HG03520 (cell line): Measurements from ENCODE around the gene IRF9.

Source experiments
- ATAC-seq: cut with Tn5 transposase; IDR thresholded peaks from one replicate; pipeline ENCODE4 v1.9.1; 2021; ENCODE audit warnings: mild to moderate bottlenecking, moderate library complexity; ENCODE audit not compliant: unreplicated experiment

IRF9 gene

GRCh38 chr14:24160850-24161804 lies at the start of gene IRF9:
Gene IRF9, plus strand, starts transcription at chr14:24161265. Its CDS starts 880 bp downstream, at chr14:24162145.
- ATAC-seq = peak; percentile 72

GRCh38 chr14:24113379-24113800 lies 47.7 kb upstream of the IRF9 start:
- no peak for ATAC-seq

GRCh38 chr14:24113801-24114531 lies 47.1 kb upstream of the IRF9 start:
- ATAC-seq = peak; percentile 18

DNA sequence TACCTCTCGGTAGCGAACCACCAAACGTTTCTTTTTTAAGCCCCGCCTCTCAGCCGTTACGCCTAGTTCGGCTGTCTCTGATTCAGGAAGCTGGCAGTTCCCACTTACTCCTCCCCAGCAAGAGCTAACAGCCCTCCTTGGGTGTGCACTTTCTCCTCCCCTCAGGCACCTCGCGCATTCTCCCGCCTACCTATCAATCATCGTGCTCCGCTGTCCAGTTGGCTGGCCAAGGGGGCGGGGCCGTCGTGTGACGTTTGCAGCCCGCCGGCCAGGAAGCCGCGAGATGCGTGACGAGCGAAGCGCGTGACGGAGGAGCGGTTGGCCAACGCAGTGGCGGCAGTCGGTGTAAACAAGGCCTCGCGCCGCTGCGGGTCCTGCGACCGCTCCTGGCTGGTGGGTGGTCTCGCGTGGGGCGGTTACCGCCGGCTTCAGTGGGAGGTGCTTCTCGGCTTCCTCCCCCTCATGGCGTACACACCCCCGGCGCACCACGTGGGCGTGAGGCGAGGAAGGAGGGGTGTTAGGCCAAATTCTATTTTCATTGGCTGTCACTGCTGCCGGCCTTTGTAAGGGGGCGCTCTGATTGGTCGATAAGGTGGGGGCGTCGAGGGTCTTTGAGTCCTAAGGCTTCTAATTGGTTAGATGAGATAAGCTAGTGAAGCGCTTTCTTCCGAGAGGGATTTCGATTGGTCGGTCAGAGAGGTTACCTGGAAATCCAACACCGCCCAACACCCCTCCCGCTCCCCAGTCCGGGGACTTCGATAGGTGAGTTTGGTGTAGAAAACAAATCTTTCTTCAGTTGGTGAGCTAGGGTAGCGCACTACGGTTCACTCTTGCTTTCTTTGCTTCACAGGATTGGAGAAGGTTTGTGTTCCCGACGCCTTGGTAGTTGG lies 46.3 kb upstream of the IRF9 start, which contains the start of the genes DCAF11 and NRL:
Gene DCAF11 (plus strand): TSS at position 246 of the 890 bp plus-strand sequence. CDS start 818 bp downstream, outside the sequence.
Gene NRL (minus strand): TSS at position 418 of the 890 bp plus-strand sequence. CDS start 32,101 bp downstream, outside the sequence.
- ATAC-seq = peak; percentile 78

DNA sequence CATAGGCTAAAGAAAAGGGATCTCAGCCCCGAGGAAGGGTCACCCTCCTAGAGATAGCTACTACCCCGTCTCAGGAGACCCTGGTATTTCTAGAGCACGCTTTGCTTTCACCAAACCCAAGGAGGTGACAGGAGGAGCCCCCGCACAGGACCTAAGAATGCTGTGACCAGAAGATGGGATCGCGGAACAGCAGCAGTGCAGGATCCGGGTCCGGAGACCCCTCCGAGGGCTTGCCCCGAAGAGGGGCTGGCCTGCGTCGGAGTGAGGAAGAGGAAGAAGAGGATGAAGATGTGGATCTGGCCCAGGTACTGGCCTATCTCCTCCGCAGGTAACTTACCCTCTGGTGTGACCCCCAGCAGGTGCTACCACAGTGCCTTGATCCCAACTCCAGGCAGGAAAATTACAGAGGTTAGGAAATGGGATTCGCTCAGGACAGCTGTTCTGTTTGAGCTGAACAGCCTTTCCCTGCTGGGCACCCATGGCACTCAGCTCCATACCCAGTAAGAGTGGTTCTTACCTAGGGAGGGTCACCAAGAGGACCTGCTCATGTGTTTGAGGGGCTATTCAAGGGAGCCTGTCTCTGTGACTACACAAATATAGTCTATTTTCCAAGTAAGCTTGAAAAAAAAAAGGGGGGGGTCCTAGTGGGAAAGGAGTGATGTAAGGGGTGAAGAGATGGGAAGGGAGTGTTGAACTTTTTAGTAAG lies 45.5 kb upstream of the IRF9 start:
- no peak for ATAC-seq

DNA sequence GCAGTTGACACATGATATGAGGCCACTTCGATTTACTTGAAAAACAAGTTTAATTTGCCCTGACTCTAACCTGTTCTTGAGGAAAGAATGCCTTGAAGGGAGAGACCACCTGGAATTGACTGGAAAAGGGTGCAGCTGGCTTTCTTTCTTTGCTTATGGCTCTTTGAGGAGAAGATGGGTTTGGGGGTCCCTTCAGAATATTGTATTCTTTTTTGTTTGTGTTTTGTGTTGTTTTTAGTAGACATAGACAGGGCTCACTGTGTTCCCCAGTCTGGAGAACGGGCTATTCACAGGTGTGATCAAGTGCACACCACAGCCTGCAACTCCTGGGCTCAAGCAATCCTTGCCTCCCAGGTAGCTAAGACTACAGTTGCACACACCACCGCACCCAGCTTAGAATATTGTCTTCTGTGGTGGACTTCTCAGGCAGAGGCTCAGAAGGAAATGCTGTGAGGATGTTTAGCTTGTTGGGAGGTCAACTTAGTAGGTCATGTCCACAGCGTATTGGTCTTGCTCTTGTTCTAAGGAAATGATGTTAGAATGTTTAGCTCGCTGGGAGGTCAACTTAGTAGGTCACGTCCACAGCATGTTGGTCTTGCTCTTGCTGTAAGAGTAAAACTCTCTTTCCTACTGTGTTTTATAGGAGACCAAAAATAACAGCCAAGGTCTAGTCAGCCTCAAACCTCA lies 44.8 kb upstream of the IRF9 start:
- no peak for ATAC-seq

DNA sequence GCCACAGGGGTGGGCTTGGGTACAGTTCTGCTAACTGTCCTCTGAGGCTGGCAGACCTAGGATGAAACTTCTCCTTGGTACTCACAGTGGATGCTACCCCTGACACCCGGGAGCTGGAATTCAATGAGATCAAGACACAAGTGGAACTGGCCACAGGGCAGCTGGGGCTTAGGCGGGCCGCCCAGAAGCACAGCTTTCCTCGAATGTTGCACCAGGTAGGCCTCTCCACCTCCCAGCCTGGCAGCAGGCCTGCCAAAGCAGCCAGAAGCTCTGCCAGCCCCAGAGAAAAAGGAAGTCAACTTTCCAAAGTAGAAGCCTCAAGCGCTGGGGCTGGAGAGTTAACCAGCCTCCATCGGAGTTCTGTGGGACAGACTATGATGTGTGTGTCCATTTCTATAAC lies 43.9 kb upstream of the IRF9 start:
- ATAC-seq = no peak

GRCh38 chr14:24119691-24120090 lies 41.4 kb upstream of the IRF9 start:
- ATAC-seq = no peak

DNA sequence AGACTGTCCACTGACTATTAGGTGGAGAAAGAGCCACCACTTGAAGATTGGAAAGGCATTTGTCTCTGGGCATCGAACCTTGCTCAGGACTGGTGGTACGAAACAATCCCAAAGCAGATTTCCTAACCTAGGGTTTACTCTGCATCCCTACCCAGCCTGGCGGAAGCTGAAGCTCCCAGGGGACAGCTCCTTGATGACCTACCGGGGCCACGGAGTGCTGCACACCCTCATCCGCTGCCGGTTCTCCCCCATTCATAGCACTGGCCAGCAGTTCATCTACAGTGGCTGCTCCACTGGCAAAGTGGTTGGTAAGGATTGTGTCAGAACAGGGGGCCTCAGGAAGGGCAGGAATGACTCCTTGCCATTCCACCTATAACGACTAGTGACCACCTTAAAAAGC lies 39.9 kb upstream of the IRF9 start:
- no peak for ATAC-seq

- no peak for ATAC-seq
Measured at GRCh38 chr14:24122416-24122815, 38.6 kb upstream of the IRF9 start.

DNA sequence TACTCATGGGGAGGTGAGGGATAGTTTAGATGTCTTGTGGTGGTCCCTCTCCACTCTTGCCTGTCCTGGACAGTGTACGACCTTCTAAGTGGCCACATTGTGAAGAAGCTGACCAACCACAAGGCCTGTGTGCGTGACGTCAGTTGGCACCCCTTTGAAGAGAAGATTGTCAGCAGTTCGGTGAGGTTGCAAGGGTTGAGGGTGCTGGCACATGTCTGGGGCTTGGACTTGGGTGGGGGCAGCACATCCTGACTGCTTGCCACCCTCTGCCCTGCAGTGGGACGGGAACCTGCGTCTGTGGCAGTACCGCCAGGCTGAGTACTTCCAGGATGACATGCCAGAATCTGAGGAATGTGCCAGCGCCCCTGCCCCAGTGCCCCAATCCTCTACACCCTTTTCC lies 38.2 kb upstream of the IRF9 start:
- no peak for ATAC-seq

DNA sequence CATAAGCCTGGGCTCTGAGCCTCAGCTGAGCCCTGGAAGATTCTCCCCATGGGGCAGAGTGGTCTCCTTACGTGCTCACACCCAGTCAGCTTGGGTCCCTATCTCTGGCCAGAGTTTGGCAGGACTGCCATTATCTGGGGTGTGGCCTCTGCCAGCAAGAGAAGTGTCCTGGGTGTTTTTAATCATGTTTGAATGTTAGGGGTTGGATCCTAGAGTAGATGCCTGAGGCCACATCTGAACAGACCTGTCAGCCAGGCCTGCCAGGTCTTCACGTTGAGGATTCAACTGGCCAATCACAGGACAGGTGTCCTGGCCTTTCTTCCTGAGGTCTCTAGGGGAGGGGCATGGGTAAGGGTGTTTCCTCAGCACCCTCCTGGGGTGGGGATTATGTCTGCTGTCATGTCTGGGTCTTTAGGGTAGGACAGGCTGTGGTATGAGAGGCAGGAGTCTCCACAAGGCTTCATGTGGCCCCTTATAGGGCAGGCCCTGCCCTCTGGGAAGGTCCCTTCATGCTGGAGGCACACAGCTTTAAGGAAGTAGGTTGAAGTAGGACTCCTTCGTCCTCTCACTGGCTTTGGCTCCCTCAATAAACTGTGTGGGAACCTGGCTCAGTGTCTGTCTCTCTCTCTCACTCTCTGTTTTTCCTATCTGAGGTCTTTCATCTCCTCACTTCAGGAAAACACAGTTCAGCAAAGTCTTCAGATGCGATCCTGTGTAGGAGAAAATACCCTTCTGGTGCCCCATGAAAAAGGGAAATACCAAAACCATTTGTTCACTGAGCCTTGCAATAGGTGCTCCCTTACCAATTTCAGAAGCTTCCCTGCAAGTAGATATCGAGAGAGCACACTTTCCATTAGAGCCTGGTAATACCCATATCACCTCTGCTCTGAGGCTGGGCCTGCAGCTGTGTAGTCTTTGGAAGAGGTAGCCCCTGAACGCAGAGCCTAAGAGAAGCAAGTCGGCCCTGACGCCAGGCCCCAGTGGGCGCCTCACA lies 37.3 kb upstream of the IRF9 start:
- ATAC-seq = no peak

DNA sequence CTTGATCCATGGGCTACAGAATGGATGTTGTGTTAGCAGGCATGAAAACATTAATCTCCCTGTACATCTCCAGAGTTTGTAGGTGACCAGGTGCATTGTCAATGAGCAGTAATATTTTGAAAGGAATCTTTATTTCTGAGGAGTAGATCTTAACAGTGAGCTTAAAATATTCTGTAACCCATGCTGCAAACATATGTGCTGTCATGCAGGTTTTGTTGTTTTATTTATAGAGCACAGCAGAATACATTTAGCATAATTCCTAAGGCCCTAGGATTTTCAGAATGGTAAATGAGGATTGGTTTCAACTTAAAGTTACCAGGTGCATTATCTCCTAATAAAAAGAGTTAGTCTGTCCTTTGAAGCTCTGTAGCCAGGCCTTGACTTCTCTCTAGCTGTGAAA lies 34.1 kb upstream of the IRF9 start:
- no peak for ATAC-seq

GRCh38 chr14:24127673-24128072 lies 33.4 kb upstream of the IRF9 start:
- ATAC-seq = no peak

DNA sequence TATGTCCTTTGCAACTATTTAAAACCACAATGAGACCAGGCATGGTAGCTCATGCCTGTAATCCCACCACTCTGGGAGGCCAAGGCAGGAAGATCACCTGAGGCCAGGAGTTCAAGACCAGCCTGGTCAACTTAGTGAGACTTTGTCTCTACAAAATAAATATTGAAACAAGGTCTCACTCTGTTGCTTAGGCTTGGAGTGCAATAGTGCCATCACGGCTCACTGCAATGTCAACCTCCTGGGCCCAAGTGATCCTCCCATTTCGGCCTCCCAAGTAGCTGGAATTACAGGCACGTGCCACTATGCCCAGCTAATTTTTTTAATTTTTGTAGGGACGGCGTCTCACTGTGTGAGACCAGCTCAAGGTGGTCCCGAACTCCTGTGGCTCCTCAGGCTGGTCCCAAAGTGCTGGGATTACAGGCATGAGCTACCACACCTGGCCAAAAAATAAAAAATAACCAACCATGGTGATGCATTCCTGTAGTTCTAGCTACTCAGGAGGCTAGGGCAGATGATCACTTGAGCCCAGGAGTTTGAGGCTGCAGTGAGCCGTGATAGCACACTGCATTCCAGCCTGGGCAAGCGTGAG lies 31.6 kb upstream of the IRF9 start:
- no peak for ATAC-seq

- no peak for ATAC-seq
Measured at GRCh38 chr14:24130380-24130716, 30.7 kb upstream of the IRF9 start, which contains the start of gene FITM1. Gene FITM1, plus strand, starts transcription at chr14:24130659. Its CDS starts 905 bp downstream, at chr14:24131564.

GRCh38 chr14:24130717-24131548 lies 30.1 kb upstream of the IRF9 start:
- ATAC-seq = no peak
